Smooth muscle cell (in vitro differentiated cells): ENCODE measurements around the gene ZNF346. TPM values are rescaled to one million over a fixed set of nuclear protein-coding genes. Genes with fewer than 3 reads are reported as not detected.

ENCODE experiments used
- DNase-seq: peaks from one replicate; lab custom pipeline; 2025; ENCODE audit not compliant: unreplicated experiment; lab: John Stamatoyannopoulos, UW
- H2AFZ ChIP-seq: fragments of 200-600 bp; sonication (generic); 2 replicates; pipeline ENCODE4 v1.6.0; 2016; ENCODE audit warnings: antibody characterized with exemption, low read depth, mild to moderate bottlenecking
- H3F3A ChIP-seq: fragments of 200-600 bp; sonication (generic); 2 replicates; pipeline ENCODE4 v1.6.0; 2017; ENCODE audit warnings: antibody characterized with exemption, low read depth
- H3K27ac ChIP-seq: fragments of 200-600 bp; sonication (generic); 2 replicates; pipeline ENCODE4 v1.5.1; 2016; ENCODE audit warnings: low read depth, mild to moderate bottlenecking
- H3K27me3 ChIP-seq: fragments of 200-600 bp; sonication (generic); 2 replicates; pipeline ENCODE4 v1.6.1; 2016; ENCODE audit warnings: low read depth, mild to moderate bottlenecking
- H3K36me3 ChIP-seq: fragments of 200-600 bp; sonication (generic); 2 replicates; pipeline ENCODE4 v1.5.1; 2016; ENCODE audit warnings: low read depth
- H3K4me1 ChIP-seq: fragments of 200-600 bp; sonication (generic); 2 replicates; pipeline ENCODE4 v1.5.1; 2016; ENCODE audit warnings: low read depth
- H3K4me2 ChIP-seq: fragments of 200-600 bp; sonication (generic); 2 replicates; pipeline ENCODE4 v1.6.0; 2016; ENCODE audit warnings: mild to moderate bottlenecking
- H3K4me3 ChIP-seq: fragments of 200-600 bp; sonication (generic); 2 replicates; pipeline ENCODE4 v1.5.1; 2016; ENCODE audit warnings: mild to moderate bottlenecking
- H3K79me2 ChIP-seq: fragments of 200-600 bp; sonication (generic); 2 replicates; pipeline ENCODE4 v1.6.0; 2016; ENCODE audit warnings: low read depth, mild to moderate bottlenecking
- H3K9ac ChIP-seq: fragments of 200-600 bp; sonication (generic); 2 replicates; pipeline ENCODE4 v1.6.0; 2016; ENCODE audit warnings: low read depth
- H3K9me3 ChIP-seq: fragments of 200-600 bp; sonication (generic); replicated peaks from 2 replicates; pipeline ENCODE4 v1.5.1; 2016; ENCODE audit warnings: low read depth
- H4K20me1 ChIP-seq: fragments of 200-600 bp; sonication (generic); 2 replicates; pipeline ENCODE4 v1.6.0; 2016; ENCODE audit warnings: low read depth
- WGBS: methylation state at CpG from one replicate; pipeline ENCODE4 v1.1.7; 2016; ENCODE audit warnings: low lambda C conversion rate; 5-methylcytosine and 5-hydroxymethylcytosine counted together
- polyA plus RNA-seq: library from polyadenylated mRNA; unstranded; fragments of >200 nt; fragmentation: Nextera tagmentation; extraction: Ambion mirVana; gene quantifications from 2 replicates; pipeline ENCODE4 v1.2.1, GENCODE V29; 2016
- total RNA-seq: library from RNA; depleted of rRNA; stranded (reverse); fragments of >200 nt; gene quantifications from 2 replicates; pipeline ENCODE4 v1.2.3, GENCODE V29; 2014
- TF ChIP-seq, protein P1 (sequence below): fragments of 200-600 bp; sonication (generic); IDR thresholded peaks from 2 replicates; pipeline ENCODE4 v1.5.1; 2017; ENCODE audit warnings: borderline replicate concordance, mild to moderate bottlenecking, antibody characterized with exemption; ENCODE audit not compliant: insufficient read depth, poor library complexity, severe bottlenecking

ZNF346 gene
- total and polyA plus RNA-seq, 2 experiments from 2014 or later: 6.9 to 14.8 TPM

DNA sequence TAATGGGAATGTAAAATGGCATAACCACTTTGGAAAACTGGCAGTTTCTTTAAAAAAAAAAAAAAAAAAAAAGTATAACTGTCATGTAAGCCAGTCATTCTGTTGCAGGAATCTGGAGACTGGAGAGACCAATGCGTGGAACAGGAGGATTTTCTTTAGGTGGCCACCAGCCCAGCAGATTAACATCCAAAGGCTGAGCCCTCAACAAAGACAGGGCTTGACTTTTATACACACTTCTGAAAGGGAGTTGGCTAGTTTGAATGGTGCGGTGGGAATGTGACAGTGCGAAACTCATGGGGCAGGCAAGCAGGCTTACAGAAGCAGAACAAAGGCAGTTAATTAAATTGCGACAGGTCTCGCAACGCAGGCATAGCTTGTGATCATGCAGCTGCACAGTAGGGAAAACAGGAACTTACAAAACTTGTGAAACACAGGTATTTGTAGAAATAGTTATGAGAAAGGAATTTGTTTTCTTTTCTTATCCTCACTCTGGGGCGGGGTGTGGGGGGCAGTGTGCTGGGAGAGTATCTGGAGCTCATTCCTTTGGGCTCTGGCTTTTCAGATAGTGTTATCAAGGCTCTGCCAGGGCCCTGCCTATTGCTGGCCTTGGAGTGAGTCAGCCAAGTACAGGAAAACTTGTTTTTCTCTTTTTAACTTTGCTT is 27.9 kb upstream of the ZNF346 start:
- Histone ChIP-seq H3K27me3 (no peaks in the 10 kb centered on the region), H3K4me2 (peak overlapping the region; percentile 20), H3K9me3 (no peaks in the 10 kb centered on the region), H3K79me2 (peaks cover 79% of the 10 kb centered on the region), H3F3A (peaks cover 11% of the 10 kb centered on the region), H3K9ac (no peak overlapping the region), H3K36me3 (no peaks in the 10 kb centered on the region), H4K20me1 (peaks cover 100% of the 10 kb centered on the region), H3K4me1 (no peaks in the 10 kb centered on the region), H3K4me3 (peak overlapping the region; percentile 6), H3K27ac (peak overlapping the region; percentile 51), H2AFZ (no peak overlapping the region)
- WGBS: 69% methylated on average over 7 of the region's 7 CpGs
- no peak for DNase-seq
- TF ChIP-seq, protein P1, sequence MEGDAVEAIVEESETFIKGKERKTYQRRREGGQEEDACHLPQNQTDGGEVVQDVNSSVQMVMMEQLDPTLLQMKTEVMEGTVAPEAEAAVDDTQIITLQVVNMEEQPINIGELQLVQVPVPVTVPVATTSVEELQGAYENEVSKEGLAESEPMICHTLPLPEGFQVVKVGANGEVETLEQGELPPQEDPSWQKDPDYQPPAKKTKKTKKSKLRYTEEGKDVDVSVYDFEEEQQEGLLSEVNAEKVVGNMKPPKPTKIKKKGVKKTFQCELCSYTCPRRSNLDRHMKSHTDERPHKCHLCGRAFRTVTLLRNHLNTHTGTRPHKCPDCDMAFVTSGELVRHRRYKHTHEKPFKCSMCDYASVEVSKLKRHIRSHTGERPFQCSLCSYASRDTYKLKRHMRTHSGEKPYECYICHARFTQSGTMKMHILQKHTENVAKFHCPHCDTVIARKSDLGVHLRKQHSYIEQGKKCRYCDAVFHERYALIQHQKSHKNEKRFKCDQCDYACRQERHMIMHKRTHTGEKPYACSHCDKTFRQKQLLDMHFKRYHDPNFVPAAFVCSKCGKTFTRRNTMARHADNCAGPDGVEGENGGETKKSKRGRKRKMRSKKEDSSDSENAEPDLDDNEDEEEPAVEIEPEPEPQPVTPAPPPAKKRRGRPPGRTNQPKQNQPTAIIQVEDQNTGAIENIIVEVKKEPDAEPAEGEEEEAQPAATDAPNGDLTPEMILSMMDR: no peak

DNA sequence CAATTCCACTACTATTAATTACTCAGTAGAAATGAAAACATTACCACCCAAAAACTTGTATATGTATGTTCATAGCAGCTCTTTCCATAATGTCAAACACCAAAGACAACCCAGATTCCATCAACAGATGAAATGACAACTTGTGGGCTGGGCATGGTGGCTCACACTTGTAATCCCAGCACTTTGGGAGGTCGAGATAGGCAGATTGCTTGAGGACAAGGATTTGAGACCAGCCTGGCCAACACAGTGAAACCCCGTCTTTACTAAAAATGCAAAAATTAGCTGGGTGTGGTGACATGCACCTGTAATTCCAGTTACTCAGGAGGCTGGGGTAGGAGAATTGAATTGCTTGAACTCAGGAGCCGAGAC is 27.4 kb upstream of the ZNF346 start:
- 63% methylated on average over 3 of the region's 3 CpGs for WGBS
- peak overlapping the region; percentile 51 for H3K27ac ChIP-seq
- no peak overlapping the region for H3K4me3 ChIP-seq
- H3K4me1 ChIP-seq: no peaks in the 10 kb centered on the region
- no peak overlapping the region for H2AFZ ChIP-seq
- no peaks in the 10 kb centered on the region for H3K9me3 ChIP-seq
- TF ChIP-seq, protein P1: no peak
- H3K79me2 ChIP-seq: peaks cover 79% of the 10 kb centered on the region
- DNase-seq: no peak
- peaks cover 100% of the 10 kb centered on the region for H4K20me1 ChIP-seq
- H3K9ac ChIP-seq: no peak overlapping the region
- no peaks in the 10 kb centered on the region for H3K36me3 ChIP-seq
- peak overlapping the region; percentile 20 for H3K4me2 ChIP-seq
- peaks cover 11% of the 10 kb centered on the region for H3F3A ChIP-seq
- no peaks in the 10 kb centered on the region for H3K27me3 ChIP-seq

DNA sequence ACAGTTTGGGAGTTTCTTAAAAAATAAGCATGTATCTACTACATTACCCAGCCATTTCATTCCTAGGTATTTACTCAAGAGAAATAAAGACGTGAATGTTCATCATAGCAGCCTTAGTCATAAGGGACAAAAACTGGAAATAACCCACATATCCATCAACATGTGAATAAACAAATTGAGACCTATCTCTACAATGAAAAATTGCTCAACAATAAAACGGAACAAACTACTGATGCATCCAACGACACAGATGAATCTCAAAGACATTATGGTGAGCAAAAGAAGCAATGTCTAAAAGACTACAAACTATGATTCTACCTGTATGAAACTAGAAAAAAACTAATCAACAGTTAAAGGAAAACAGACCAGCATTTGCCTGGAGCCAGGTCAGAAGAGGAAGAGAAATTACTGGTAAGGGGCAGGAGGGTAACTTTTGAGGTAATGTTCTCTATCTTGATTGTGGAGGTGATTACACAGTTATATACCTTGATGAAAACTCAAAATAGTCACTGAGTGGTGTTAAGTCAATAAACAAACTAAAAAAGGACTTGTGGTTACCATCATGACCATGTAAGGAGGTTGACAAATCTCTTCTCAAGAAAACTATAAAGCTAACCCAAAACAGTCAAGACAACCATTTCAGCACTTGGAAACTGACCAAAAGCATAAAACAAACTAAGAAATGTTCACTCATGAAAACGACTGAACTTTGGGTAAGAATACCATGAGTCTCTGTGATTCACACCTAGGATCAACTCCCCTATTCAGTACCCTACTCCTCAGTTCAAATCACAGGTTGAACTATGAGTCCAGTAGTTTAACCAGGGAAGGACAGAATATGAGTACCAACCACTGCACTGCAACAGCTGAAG is 26.4 kb upstream of the ZNF346 start:
- Histone ChIP-seq H3K79me2 (peaks cover 79% of the 10 kb centered on the region), H3F3A (peaks cover 11% of the 10 kb centered on the region), H4K20me1 (peaks cover 100% of the 10 kb centered on the region), H3K4me3 (no peak overlapping the region), H3K27ac (peak overlapping the region; percentile 2), H3K9me3 (no peaks in the 10 kb centered on the region), H3K36me3 (no peaks in the 10 kb centered on the region), H3K4me1 (no peaks in the 10 kb centered on the region), H3K27me3 (no peaks in the 10 kb centered on the region), H3K4me2 (no peak overlapping the region), H2AFZ (no peak overlapping the region), H3K9ac (no peak overlapping the region)
- TF ChIP-seq, protein P1: no peak
- DNase-seq: no peak
- WGBS: 53% methylated on average over 4 of the region's 4 CpGs
